OCI-LY3 (cell line): ENCODE measurements around the gene SCPEP1.

ENCODE experiments used
- H2AFZ ChIP-seq: fragments of 200-600, 300-600 bp; shearing (Covaris generic); 2 replicates; pipeline ENCODE4 v1.6.0; 2014; ENCODE audit warnings: antibody characterized with exemption, low read depth, low read length
- H3K27ac ChIP-seq: fragments of 200-600, 300-600 bp; sonication (generic); 2 replicates; pipeline ENCODE4 v1.5.1; 2014; ENCODE audit warnings: mild to moderate bottlenecking, low read length, moderate library complexity, mixed read lengths
- H3K27me3 ChIP-seq: fragments of 200-600, 300-600 bp; sonication (generic); 2 replicates; pipeline ENCODE4 v1.6.1; 2014; ENCODE audit warnings: low read depth, low read length, mixed read lengths
- H3K36me3 ChIP-seq: fragments of 200-600, 300-600 bp; sonication (generic); replicated peaks from 2 replicates; pipeline ENCODE3; 2014; ENCODE audit warnings: low read depth, low read length, mixed read lengths
- H3K4me1 ChIP-seq: fragments of 300-600, 200-600 bp; sonication (generic); 2 replicates; pipeline ENCODE4 v1.6.1; 2014; ENCODE audit warnings: low read length, mixed read lengths
- H3K4me2 ChIP-seq: fragments of 200-600, 300-600 bp; sonication (generic); 2 replicates; pipeline ENCODE4 v1.6.1; 2014; ENCODE audit warnings: low read length, mixed read lengths
- H3K4me3 ChIP-seq: fragments of 300-600, 200-600 bp; sonication (generic); 2 replicates; pipeline ENCODE4 v1.5.1; 2014; ENCODE audit warnings: antibody characterized with exemption, mild to moderate bottlenecking, low read length, moderate library complexity
- H3K79me2 ChIP-seq: fragments of 300-600, 200-600 bp; shearing (Covaris generic); 2 replicates; pipeline ENCODE4 v1.6.1; 2014; ENCODE audit warnings: mild to moderate bottlenecking, low read length, mixed read lengths
- H3K9ac ChIP-seq: fragments of 300-600, 200-600 bp; shearing (Covaris generic); 2 replicates; pipeline ENCODE4 v1.6.0; 2014; ENCODE audit warnings: mild to moderate bottlenecking, low read length, moderate library complexity
- H3K9me3 ChIP-seq: fragments of 200-600, 300-600 bp; shearing (Covaris generic); 2 replicates; pipeline ENCODE4 v1.6.1; 2014; ENCODE audit warnings: low read length, mixed read lengths; ENCODE audit not compliant: insufficient read depth
- H4K20me1 ChIP-seq: fragments of 200-600, 300-600 bp; sonication (generic); 2 replicates; pipeline ENCODE4 v1.6.1; 2016; ENCODE audit warnings: low read length, mixed read lengths; ENCODE audit not compliant: insufficient read depth
- EZH2phosphoT487 ChIP-seq: fragments of 200-600 bp; shearing (Covaris generic); IDR thresholded peaks from 2 replicates; pipeline ENCODE4 v1.6.1; 2018; ENCODE audit warnings: antibody characterized with exemption, mixed run types, low read depth
- TF ChIP-seq, protein P1 (sequence below): fragments of 200-600, 300-600 bp; sonication (generic); IDR thresholded peaks from 2 replicates; pipeline ENCODE4 v1.5.1; 2014; ENCODE audit warnings: antibody characterized with exemption, low read length, low read depth

The SCPEP1 gene

DNA sequence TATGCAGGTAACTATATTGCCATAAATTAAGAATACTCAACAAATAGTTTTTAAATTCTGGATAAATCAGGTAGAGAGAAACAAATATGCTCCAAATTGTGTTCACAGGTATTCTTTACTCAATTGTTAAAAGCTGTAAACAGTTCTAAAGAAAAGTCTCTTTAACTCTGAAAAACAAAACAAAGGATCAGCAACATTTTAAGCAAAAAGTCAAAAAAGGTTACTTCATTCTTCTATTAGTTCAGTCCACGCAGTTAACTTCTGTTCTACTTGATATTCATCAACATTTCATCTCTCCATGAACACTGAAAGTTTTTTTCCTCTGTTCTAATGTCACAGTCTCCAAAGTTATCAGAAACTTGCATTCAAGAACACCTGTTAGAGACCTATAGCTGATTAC, 47.9 kb downstream of the SCPEP1 start:
- Histone ChIP-seq H3K4me2 (no peak overlapping the region), H3K4me3 (no peak overlapping the region), H3K27ac (no peak overlapping the region), H3K27me3 (0 out of 2 replicates have a peak, but pooled peaks cover 5% of the 10 kb centered on the region), H4K20me1 (no peaks in the 10 kb centered on the region), H3K36me3 (no peaks in the 10 kb centered on the region), H3K9me3 (peaks cover 6% of the 10 kb centered on the region; the same call in 1 of the 2 replicates), H2AFZ (no peak overlapping the region), H3K9ac (no peak overlapping the region), H3K4me1 (peaks cover 5% of the 10 kb centered on the region; the same call in 1 of the 2 replicates), H3K79me2 (no peaks in the 10 kb centered on the region)
- TF ChIP-seq EZH2phosphoT487: no peak
- TF ChIP-seq, protein P1, sequence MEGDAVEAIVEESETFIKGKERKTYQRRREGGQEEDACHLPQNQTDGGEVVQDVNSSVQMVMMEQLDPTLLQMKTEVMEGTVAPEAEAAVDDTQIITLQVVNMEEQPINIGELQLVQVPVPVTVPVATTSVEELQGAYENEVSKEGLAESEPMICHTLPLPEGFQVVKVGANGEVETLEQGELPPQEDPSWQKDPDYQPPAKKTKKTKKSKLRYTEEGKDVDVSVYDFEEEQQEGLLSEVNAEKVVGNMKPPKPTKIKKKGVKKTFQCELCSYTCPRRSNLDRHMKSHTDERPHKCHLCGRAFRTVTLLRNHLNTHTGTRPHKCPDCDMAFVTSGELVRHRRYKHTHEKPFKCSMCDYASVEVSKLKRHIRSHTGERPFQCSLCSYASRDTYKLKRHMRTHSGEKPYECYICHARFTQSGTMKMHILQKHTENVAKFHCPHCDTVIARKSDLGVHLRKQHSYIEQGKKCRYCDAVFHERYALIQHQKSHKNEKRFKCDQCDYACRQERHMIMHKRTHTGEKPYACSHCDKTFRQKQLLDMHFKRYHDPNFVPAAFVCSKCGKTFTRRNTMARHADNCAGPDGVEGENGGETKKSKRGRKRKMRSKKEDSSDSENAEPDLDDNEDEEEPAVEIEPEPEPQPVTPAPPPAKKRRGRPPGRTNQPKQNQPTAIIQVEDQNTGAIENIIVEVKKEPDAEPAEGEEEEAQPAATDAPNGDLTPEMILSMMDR: no peak

DNA sequence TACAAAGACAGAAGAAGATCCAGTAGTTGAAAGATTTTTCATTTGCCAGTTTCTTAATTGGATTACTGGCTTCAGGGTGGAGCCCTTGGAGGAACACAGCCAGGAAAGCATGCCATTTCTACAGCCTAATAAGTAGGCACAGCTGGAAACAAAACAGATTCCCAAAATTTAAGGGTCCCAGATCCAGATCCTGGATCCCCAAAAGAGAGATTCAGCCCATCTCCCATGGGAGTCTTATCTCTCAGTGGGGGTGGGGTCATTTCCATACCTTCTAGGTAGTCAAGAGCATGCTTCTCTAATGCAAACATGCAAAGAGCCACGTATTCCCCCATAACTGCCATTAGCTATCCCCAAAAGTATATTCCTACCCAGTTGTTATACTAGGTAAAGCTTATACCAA, 49.9 kb downstream of the SCPEP1 start:
- H3K27ac ChIP-seq: no peak overlapping the region
- peaks cover 3% of the 10 kb centered on the region; the same call in 1 of the 2 replicates for H3K4me1 ChIP-seq
- H3K4me2 ChIP-seq: no peak overlapping the region
- H3K4me3 ChIP-seq: no peak overlapping the region
- H3K9ac ChIP-seq: no peak overlapping the region
- H3K27me3 ChIP-seq: 0 out of 2 replicates have a peak, but pooled peaks cover under 1% of the 10 kb centered on the region
- TF ChIP-seq, protein P1: no peak
- TF ChIP-seq EZH2phosphoT487: no peak
- H3K36me3 ChIP-seq: no peaks in the 10 kb centered on the region
- no peaks in the 10 kb centered on the region for H4K20me1 ChIP-seq
- no peaks in the 10 kb centered on the region for H3K79me2 ChIP-seq
- peaks cover 6% of the 10 kb centered on the region; the same call in 1 of the 2 replicates for H3K9me3 ChIP-seq
- no peak overlapping the region for H2AFZ ChIP-seq

DNA sequence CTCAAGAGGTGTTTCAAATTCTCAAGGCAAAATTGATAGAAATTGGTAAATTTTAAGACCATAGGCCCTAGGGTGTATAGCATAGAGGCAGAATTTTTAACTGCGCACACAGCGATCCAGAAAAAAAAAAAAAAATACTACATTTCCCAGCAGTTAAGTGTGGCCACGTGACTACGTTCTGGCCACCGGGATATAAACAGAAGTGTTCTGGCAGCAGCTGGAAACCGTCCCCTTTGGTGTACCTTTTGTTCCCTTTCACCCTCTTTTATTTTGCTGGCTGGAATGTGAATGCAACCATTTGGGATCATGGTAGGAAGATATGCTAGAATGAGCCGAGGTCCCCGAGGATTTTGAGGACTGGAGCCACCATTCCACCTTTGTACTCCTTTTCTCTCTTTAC, 54.4 kb downstream of the SCPEP1 start:
- no peak overlapping the region for H2AFZ ChIP-seq
- no peaks in the 10 kb centered on the region; the same call in 1 of the 2 replicates for H3K9me3 ChIP-seq
- H3K4me3 ChIP-seq: no peak overlapping the region
- H3K79me2 ChIP-seq: no peaks in the 10 kb centered on the region
- TF ChIP-seq, protein P1: no peak
- no peak for TF ChIP-seq EZH2phosphoT487
- no peak overlapping the region for H3K9ac ChIP-seq
- no peak overlapping the region for H3K27ac ChIP-seq
- H4K20me1 ChIP-seq: no peaks in the 10 kb centered on the region
- H3K27me3 ChIP-seq: peaks cover 16% of the 10 kb centered on the region; the same call in 1 of the 2 replicates
- no peaks in the 10 kb centered on the region for H3K4me1 ChIP-seq
- no peak overlapping the region for H3K4me2 ChIP-seq
- no peaks in the 10 kb centered on the region for H3K36me3 ChIP-seq

- H4K20me1 ChIP-seq: no peaks in the 10 kb centered on the region
- no peaks in the 10 kb centered on the region for H3K4me1 ChIP-seq
- no peak overlapping the region for H2AFZ ChIP-seq
- H3K27ac ChIP-seq: no peak overlapping the region
- no peaks in the 10 kb centered on the region for H3K9me3 ChIP-seq
- no peak overlapping the region for H3K4me3 ChIP-seq
- H3K36me3 ChIP-seq: no peaks in the 10 kb centered on the region
- peaks cover 24% of the 10 kb centered on the region for H3K27me3 ChIP-seq
- TF ChIP-seq, protein P1: no peak
- no peak for TF ChIP-seq EZH2phosphoT487
- H3K9ac ChIP-seq: no peak overlapping the region
- no peaks in the 10 kb centered on the region for H3K79me2 ChIP-seq
- no peak overlapping the region for H3K4me2 ChIP-seq
These were observed 55.4 kb downstream of the SCPEP1 start for GRCh38 chr17:57033296-57033695.
